Measurements from ENCODE around the gene TMEM120B.
"Not testable (repeated sequence)": the region's sequence is repeated elsewhere in the genome, so short reads cannot be mapped to it uniquely, and the experiment has no call there.

Gene TMEM120B

GRCh38 chr12:121723200-121723599 is 10.6 kb downstream of the TMEM120B start:
- no peak overlapping the region for H3K9ac ChIP-seq (ENCODE audit: low read depth, low read length)
- no peak overlapping the region for H3K27ac ChIP-seq (ENCODE audit: low read length)
- H3K27me3 ChIP-seq (ENCODE audit: insufficient read depth, low read length) = no peaks in the 10 kb centered on the region
- no peak overlapping the region for H3K4me3 ChIP-seq (ENCODE audit: low read length)
- H3K9me3 ChIP-seq (ENCODE audit: insufficient read depth, low read depth, low read length) = no peaks in the 10 kb centered on the region
- H3K4me1 ChIP-seq (ENCODE audit: insufficient read depth, low read length) = no peaks in the 10 kb centered on the region
- H3K36me3 ChIP-seq (ENCODE audit: insufficient read depth, low read depth, low read length) = 0 out of 2 replicates have a peak, but pooled peaks cover 4% of the 10 kb centered on the region

- no peaks in the 10 kb centered on the region for H3K4me1 ChIP-seq (ENCODE audit: insufficient read depth, low read length)
- no peak overlapping the region for H3K27ac ChIP-seq (ENCODE audit: low read length)
- H3K9ac ChIP-seq (ENCODE audit: low read depth, low read length) = no peak overlapping the region
- H3K36me3 ChIP-seq (ENCODE audit: insufficient read depth, low read depth, low read length) = 0 out of 2 replicates have a peak, but pooled peaks cover 8% of the 10 kb centered on the region
- H3K9me3 ChIP-seq (ENCODE audit: insufficient read depth, low read depth, low read length) = no peaks in the 10 kb centered on the region
- H3K27me3 ChIP-seq (ENCODE audit: insufficient read depth, low read length) = no peaks in the 10 kb centered on the region
- H3K4me3 ChIP-seq (ENCODE audit: low read length) = no peak overlapping the region
These were observed 12.4 kb downstream of the TMEM120B start for GRCh38 chr12:121724925-121725324.

DNA sequence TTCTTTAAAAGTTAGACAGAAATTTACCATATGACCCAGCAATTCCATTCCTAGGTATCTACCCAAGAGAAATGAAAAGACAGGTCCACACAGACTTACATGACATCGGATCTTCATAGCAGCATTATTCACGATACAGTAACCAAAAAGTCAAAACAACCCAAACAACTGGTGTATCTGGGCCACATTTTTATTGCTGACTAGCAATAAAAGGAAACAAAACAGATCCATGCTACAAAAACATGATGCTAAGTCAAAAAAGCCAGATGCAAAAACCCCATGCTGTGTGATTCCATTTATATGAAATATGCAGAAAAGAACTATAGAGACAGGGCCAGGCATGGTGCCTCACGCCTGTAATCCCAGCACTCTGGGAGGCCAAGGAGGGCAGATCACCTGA is 12.9 kb downstream of the TMEM120B start:
- no peaks in the 10 kb centered on the region for H3K4me1 ChIP-seq (ENCODE audit: insufficient read depth, low read length)
- no peaks in the 10 kb centered on the region for H3K9me3 ChIP-seq (ENCODE audit: insufficient read depth, low read depth, low read length)
- H3K27me3 ChIP-seq (ENCODE audit: insufficient read depth, low read length) = no peaks in the 10 kb centered on the region
- no peak overlapping the region for H3K4me3 ChIP-seq (ENCODE audit: low read length)
- H3K27ac ChIP-seq (ENCODE audit: low read length) = no peak overlapping the region
- H3K9ac ChIP-seq (ENCODE audit: low read depth, low read length) = no peak overlapping the region
- 0 out of 2 replicates have a peak, but pooled peaks cover 8% of the 10 kb centered on the region for H3K36me3 ChIP-seq (ENCODE audit: insufficient read depth, low read depth, low read length)

DNA sequence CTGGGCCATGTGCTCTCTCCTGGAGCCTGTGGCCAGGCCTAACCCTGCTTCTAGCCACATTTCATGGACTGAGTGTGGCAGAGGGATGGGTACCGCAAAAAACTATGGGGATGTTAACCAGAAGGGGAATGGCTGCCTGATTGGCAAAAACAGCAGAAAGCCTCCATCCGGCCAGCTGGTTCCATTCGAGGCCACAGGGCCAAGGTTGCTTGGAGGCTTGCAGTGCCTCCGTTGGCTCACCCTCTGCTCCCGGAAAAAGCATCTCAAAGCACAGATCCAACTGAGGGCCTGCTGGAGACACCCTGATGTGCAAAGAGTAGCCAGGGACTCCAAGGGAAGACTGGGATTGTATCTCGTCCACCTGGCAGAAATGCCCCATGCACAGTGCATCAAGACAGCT is 16.5 kb downstream of the TMEM120B start:
- Histone ChIP-seq H3K4me1 (ENCODE audit: insufficient read depth, low read length) (no peaks in the 10 kb centered on the region), H3K9me3 (ENCODE audit: insufficient read depth, low read depth, low read length) (no peaks in the 10 kb centered on the region), H3K9ac (ENCODE audit: low read depth, low read length) (no peak overlapping the region), H3K4me3 (ENCODE audit: low read length) (no peak overlapping the region), H3K27me3 (ENCODE audit: insufficient read depth, low read length) (no peaks in the 10 kb centered on the region), H3K27ac (ENCODE audit: low read length) (no peak overlapping the region), H3K36me3 (ENCODE audit: insufficient read depth, low read depth, low read length) (0 out of 2 replicates have a peak, but pooled peaks cover 5% of the 10 kb centered on the region)

GRCh38 chr12:121731473-121731872 is 18.9 kb downstream of the TMEM120B start:
- Histone ChIP-seq H3K27ac (ENCODE audit: low read length) (no peak overlapping the region), H3K9me3 (ENCODE audit: insufficient read depth, low read depth, low read length) (no peaks in the 10 kb centered on the region), H3K27me3 (ENCODE audit: insufficient read depth, low read length) (no peaks in the 10 kb centered on the region), H3K4me1 (ENCODE audit: insufficient read depth, low read length) (no peaks in the 10 kb centered on the region), H3K36me3 (ENCODE audit: insufficient read depth, low read depth, low read length) (0 out of 2 replicates have a peak, but pooled peaks cover 5% of the 10 kb centered on the region), H3K9ac (ENCODE audit: low read depth, low read length) (no peak overlapping the region), H3K4me3 (ENCODE audit: low read length) (no peak overlapping the region)

- no peaks in the 10 kb centered on the region for H3K9me3 ChIP-seq (ENCODE audit: insufficient read depth, low read depth, low read length)
- 0 out of 2 replicates have a peak, but pooled peaks cover 2% of the 10 kb centered on the region for H3K36me3 ChIP-seq (ENCODE audit: insufficient read depth, low read depth, low read length)
- H3K27ac ChIP-seq (ENCODE audit: low read length) = no peak overlapping the region
- no peaks in the 10 kb centered on the region for H3K27me3 ChIP-seq (ENCODE audit: insufficient read depth, low read length)
- no peaks in the 10 kb centered on the region for H3K4me1 ChIP-seq (ENCODE audit: insufficient read depth, low read length)
- H3K9ac ChIP-seq (ENCODE audit: low read depth, low read length) = no peak overlapping the region
- H3K4me3 ChIP-seq (ENCODE audit: low read length) = no peak overlapping the region
These were observed 21.3 kb downstream of the TMEM120B start for GRCh38 chr12:121733849-121734248.

DNA sequence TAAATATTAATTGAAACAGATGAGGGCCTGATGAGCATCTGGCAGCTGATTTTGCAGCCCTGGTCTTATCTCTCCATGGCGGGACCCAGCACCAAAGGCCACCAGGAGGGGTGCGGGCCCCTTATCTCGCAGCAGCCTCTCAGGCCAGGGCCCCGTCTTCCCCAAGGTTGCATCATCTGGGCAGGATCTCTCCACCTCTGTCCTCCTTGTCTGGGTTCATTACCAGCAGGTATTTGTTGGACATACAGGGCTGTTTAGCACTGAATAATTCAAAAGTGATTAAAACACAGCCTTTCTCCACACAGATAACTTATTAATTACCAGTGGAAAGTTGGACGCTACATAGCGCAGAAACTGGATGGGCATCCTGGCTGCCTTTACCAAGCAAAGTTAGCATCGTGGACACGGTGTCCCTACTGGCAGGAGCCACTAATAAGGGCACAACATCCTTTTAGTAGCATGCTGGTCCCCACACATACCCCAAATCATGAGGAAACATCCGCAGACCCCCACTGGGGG is 25.8 kb downstream of the TMEM120B start:
- no peak overlapping the region for H3K27ac ChIP-seq (ENCODE audit: low read length)
- no peaks in the 10 kb centered on the region for H3K36me3 ChIP-seq (ENCODE audit: insufficient read depth, low read depth, low read length)
- H3K27me3 ChIP-seq (ENCODE audit: insufficient read depth, low read length) = no peaks in the 10 kb centered on the region
- no peaks in the 10 kb centered on the region for H3K9me3 ChIP-seq (ENCODE audit: insufficient read depth, low read depth, low read length)
- H3K4me3 ChIP-seq (ENCODE audit: low read length) = no peak overlapping the region
- H3K9ac ChIP-seq (ENCODE audit: low read depth, low read length) = no peak overlapping the region
- no peaks in the 10 kb centered on the region for H3K4me1 ChIP-seq (ENCODE audit: insufficient read depth, low read length)

DNA sequence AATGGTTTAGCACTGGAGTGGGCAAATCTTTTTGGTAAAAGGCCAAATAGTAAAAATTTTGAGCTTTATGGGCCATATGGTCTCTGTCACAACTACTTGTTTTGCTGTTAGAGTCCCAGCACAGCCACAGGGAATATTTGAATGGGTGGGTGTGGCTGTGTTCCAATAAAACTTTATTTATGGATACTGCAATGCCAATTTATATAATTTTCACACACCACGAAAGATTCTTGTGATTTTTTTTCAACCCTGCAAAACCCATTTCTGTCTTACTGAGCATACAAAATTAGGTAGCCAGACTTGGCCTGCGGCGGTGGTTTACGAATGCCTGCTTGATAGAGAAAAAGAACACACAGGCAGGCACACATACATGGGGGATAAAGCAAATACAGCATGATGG is 28.3 kb downstream of the TMEM120B start:
- H3K9me3 ChIP-seq (ENCODE audit: insufficient read depth, low read depth, low read length) = no peaks in the 10 kb centered on the region
- no peak overlapping the region for H3K4me3 ChIP-seq (ENCODE audit: low read length)
- H3K27ac ChIP-seq (ENCODE audit: low read length) = no peak overlapping the region
- no peaks in the 10 kb centered on the region for H3K27me3 ChIP-seq (ENCODE audit: insufficient read depth, low read length)
- no peaks in the 10 kb centered on the region for H3K4me1 ChIP-seq (ENCODE audit: insufficient read depth, low read length)
- H3K36me3 ChIP-seq (ENCODE audit: insufficient read depth, low read depth, low read length) = no peaks in the 10 kb centered on the region
- no peak overlapping the region for H3K9ac ChIP-seq (ENCODE audit: low read depth, low read length)

DNA sequence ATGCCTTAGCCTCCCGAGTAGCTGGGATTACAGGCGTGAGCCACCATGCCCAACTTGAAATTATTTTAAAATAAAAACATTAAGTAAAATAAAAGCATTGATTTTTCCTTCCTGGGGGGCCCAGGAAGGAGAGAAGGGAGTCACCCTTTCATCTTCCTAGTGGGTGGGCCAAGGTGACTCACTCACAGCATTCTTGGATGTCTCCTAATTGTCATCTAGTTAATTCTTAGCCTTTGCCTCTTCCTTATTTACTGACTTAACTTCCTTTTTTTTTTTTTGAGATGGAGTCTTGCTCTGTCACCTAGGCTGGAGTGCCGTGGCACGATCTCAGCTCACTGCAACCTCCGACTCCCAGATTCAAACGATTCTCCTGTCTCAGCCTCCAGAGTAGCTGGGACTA is 29.2 kb downstream of the TMEM120B start:
- no peak overlapping the region for H3K4me3 ChIP-seq (ENCODE audit: low read length)
- H3K9ac ChIP-seq (ENCODE audit: low read depth, low read length) = no peak overlapping the region
- no peak overlapping the region for H3K27ac ChIP-seq (ENCODE audit: low read length)
- no peaks in the 10 kb centered on the region for H3K9me3 ChIP-seq (ENCODE audit: insufficient read depth, low read depth, low read length)
- no peaks in the 10 kb centered on the region for H3K36me3 ChIP-seq (ENCODE audit: insufficient read depth, low read depth, low read length)
- no peaks in the 10 kb centered on the region for H3K27me3 ChIP-seq (ENCODE audit: insufficient read depth, low read length)
- no peaks in the 10 kb centered on the region for H3K4me1 ChIP-seq (ENCODE audit: insufficient read depth, low read length)

- H3K9me3 ChIP-seq (ENCODE audit: insufficient read depth, low read depth, low read length); H3K27me3 ChIP-seq (ENCODE audit: insufficient read depth, low read length); H3K27ac ChIP-seq (ENCODE audit: low read length); H3K4me3 ChIP-seq (ENCODE audit: low read length); H3K9ac ChIP-seq (ENCODE audit: low read depth, low read length); H3K4me1 ChIP-seq (ENCODE audit: insufficient read depth, low read length): not testable (repeated sequence)
- peaks cover 20% of the 10 kb centered on the region for H3K36me3 ChIP-seq (ENCODE audit: insufficient read depth, low read depth, low read length)
These were observed 33.0 kb downstream of the TMEM120B start for GRCh38 chr12:121745545-121745944.

DNA sequence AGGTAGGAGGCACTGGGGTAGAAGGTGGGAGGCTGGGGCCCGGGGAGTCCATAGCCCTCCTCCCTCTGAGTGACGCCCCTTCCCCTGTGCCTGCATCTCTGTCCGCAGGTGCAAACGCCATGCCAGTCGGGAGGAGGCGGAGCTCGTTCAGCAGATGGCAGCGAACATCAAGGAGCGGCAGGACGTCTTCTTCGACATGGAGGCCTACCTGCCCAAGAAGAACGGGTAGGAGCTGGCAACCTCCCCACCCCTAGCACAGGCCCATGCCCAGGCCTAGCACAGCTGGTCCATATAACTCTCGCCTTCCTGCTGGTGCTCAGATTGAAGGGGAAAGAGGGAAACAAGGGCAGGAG is 35.6 kb downstream of the TMEM120B start:
- Histone ChIP-seq H3K4me3 (ENCODE audit: low read length) (no peak overlapping the region), H3K27me3 (ENCODE audit: insufficient read depth, low read length) (no peaks in the 10 kb centered on the region), H3K9ac (ENCODE audit: low read depth, low read length) (no peak overlapping the region), H3K36me3 (ENCODE audit: insufficient read depth, low read depth, low read length) (peaks cover 29% of the 10 kb centered on the region), H3K27ac (ENCODE audit: low read length) (no peak overlapping the region), H3K4me1 (ENCODE audit: insufficient read depth, low read length) (peaks cover 4% of the 10 kb centered on the region; the same call in 1 of the 2 replicates), H3K9me3 (ENCODE audit: insufficient read depth, low read depth, low read length) (no peaks in the 10 kb centered on the region)

DNA sequence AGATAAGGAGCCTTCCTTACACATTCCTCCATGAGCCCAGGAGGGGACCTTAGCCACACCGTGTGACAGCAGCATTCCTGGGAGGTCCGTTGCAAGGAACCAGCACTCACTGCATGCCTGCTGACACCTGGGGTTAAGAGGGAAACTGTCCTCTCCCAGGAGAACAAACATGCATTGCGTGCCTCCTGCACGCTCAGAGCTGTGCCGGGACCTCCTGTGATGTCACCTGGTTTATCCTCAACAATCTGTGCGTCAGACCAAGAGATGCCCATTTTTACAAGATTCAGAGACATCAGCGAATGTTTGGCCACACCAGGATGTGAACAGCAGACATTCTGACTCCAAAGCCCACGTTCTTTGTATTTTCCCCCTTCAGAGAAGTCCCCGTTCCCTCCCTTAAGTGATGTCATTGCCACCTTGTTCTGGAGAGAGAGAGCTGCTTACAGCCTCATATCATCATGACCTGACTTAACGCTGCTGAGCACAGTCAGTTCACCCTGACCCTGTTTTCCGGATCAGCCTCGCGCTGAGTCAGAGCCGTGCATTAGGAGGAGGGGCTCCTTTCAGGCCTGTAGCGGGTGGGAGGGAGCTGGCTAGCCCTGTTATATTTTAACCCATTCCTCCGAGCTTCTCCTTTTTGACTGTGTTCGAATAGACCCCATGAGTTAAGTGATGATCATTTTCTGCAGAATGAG is 36.2 kb downstream of the TMEM120B start:
- Histone ChIP-seq H3K36me3 (ENCODE audit: insufficient read depth, low read depth, low read length) (peaks cover 29% of the 10 kb centered on the region), H3K27me3 (ENCODE audit: insufficient read depth, low read length) (no peaks in the 10 kb centered on the region), H3K27ac (ENCODE audit: low read length) (no peak overlapping the region), H3K4me3 (ENCODE audit: low read length) (no peak overlapping the region), H3K9ac (ENCODE audit: low read depth, low read length) (no peak overlapping the region), H3K4me1 (ENCODE audit: insufficient read depth, low read length) (peaks cover 4% of the 10 kb centered on the region; the same call in 1 of the 2 replicates), H3K9me3 (ENCODE audit: insufficient read depth, low read depth, low read length) (no peaks in the 10 kb centered on the region)
